Caco-2 (cell line): ENCODE results near the gene PDE12. TPM values are rescaled to one million over a fixed set of nuclear protein-coding genes. Genes with fewer than 3 reads are reported as not detected.

ENCODE experiments used
- BruUV-seq: library from RNA; stranded (reverse); fragments of 400-500 nt; replicated peaks from 2 replicates; lab custom pipeline; 2021; lab: Mats Ljungman, UMichigan
- CTCF ChIA-PET: fragments of 300-600 bp; sonication (Branson Sonifier 250); formaldehyde crosslinking; loops from one replicate; lab custom pipeline; 2022; ENCODE audit warnings: antibody characterized with exemption; lab: Charles Lee
- POLR2A ChIA-PET: fragments of 300-600 bp; sonication (Branson Sonifier 250); formaldehyde crosslinking; loops from one replicate; lab custom pipeline; 2022; ENCODE audit warnings: antibody characterized with exemption; lab: Charles Lee
- DNase-seq, 2 experiments: peaks; one replicate each; pipeline versions ENCODE4 v3.0.0 to v3.0.0-alpha.2; 2020 to 2022
- H3K27me3 ChIP-seq: replicated peaks from 2 replicates; pipeline ENCODE4 v1.6.0; 2011; ENCODE audit warnings: low read length; ENCODE audit not compliant: control insufficient read depth, insufficient read depth
- H3K36me3 ChIP-seq: 2 replicates; pipeline ENCODE4 v1.5.1; 2011; ENCODE audit warnings: low read length; ENCODE audit not compliant: control insufficient read depth, insufficient read depth
- H3K4me1 ChIP-seq: fragments of 250-450 bp; sonication (Bioruptor Pico); 2 replicates; pipeline ENCODE4 v1.5.1; 2020; ENCODE audit warnings: mild to moderate bottlenecking
- H3K4me3 ChIP-seq: 2 replicates; pipeline ENCODE4 v1.5.1; 2011; ENCODE audit warnings: low read depth, mild to moderate bottlenecking, control low read depth, low read length
- H3K9me3 ChIP-seq: fragments of 250-450 bp; sonication (Bioruptor Pico); 2 replicates; pipeline ENCODE4 v1.5.1; 2020; ENCODE audit warnings: mild to moderate bottlenecking, moderate library complexity
- H3K27ac Mint-ChIP-seq: one replicate; pipeline ENCODE4 v1.8.0; 2022; ENCODE audit warnings: mixed read lengths; ENCODE audit not compliant: unreplicated experiment
- H3K27me3 Mint-ChIP-seq: one replicate; pipeline ENCODE4 v1.8.0; 2022; ENCODE audit warnings: mixed read lengths; ENCODE audit not compliant: insufficient read depth, unreplicated experiment
- H3K36me3 Mint-ChIP-seq: one replicate; pipeline ENCODE4 v1.8.0; 2022; ENCODE audit warnings: mild to moderate bottlenecking, mixed read lengths; ENCODE audit not compliant: insufficient read depth, unreplicated experiment
- H3K4me1 Mint-ChIP-seq: one replicate; pipeline ENCODE4 v1.8.0; 2022; ENCODE audit warnings: low read depth, mixed read lengths; ENCODE audit not compliant: unreplicated experiment
- H3K4me3 Mint-ChIP-seq: one replicate; pipeline ENCODE4 v1.8.0; 2022; ENCODE audit warnings: mild to moderate bottlenecking, moderate library complexity, mixed read lengths; ENCODE audit not compliant: unreplicated experiment
- H3K9me3 Mint-ChIP-seq: one replicate; pipeline ENCODE4 v1.8.0; 2022; ENCODE audit warnings: mixed read lengths; ENCODE audit not compliant: unreplicated experiment
- intact Hi-C: fragments of 100-400 bp; cut with micrococcal nuclease; formaldehyde crosslinking; loops from one replicate; pipeline ENCODE4 v1.10.0; 2022; ENCODE audit not compliant: unreplicated experiment
- total RNA-seq: library from RNA; stranded (reverse); gene quantifications from 2 replicates; pipeline ENCODE4 v1.2.3, GENCODE V29; 2022
- TF ChIP-seq, protein P1 (sequence below), 2 experiments: fragments of 200-600 bp in 1 of 2; IDR thresholded peaks; 1 replicate in 1 of 2; 2 replicates in 1 of 2; pipeline versions ENCODE4 v1.5.1 to v1.8.0; 2011 to 2022; ENCODE audit warnings: antibody characterized with exemption in 1 of 2, control low read depth in 1 of 2, inconsistent platforms in 1 of 2, low read depth in 1 of 2, low read length in 1 of 2, mild to moderate bottlenecking in 1 of 2, moderate library complexity in 1 of 2; ENCODE audit not compliant: insufficient read depth in 1 of 2, severe bottlenecking in 1 of 2, unreplicated experiment in 1 of 2

The PDE12 gene
- total RNA-seq, 1 experiment from 2014 or later, result 22.1 TPM

DNA sequence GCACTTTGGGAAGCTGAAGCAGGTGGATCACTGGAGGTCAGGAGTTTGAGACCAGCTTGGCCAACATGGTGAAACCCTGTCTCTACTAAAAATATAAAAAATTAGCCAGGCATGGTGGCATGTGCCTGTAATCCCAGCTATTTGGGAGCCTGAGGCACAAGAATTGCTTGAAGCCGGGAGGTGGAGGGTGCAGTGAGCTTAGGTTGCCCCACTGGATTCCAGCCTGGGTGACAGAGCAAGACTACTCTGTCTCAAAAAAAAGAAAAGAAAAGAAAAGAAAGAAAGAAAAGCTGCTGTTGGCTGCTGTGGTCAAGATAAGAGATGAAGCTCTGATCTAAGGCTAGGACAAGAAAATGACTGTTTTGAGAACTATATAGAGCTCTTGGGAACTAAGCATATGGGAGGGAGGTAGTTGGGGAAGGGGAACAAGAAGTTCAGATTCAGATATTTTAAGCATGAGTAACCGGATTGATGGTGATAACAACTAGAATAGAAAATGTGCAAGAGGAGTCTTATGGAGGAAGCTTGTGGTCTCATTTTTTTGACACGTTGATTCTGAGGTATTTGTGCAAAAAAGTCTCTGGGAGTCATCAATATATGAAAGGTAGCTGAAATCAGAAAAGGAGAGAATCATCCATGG, 37.7 kb upstream of the PDE12 start:
- no peaks in the 10 kb centered on the region for H3K27me3 Mint-ChIP-seq
- no peak for DNase-seq
- POLR2A ChIA-PET, result interaction anchor here (0.5 kb wide), 1 partner anchor 79 kb away, joined by 3 read pairs; the partner anchor contains the start of gene ARF4
- H3K27me3 ChIP-seq, result no peaks in the 10 kb centered on the region
- H3K4me3 ChIP-seq, result no peak overlapping the region
- no peak overlapping the region for H3K4me3 Mint-ChIP-seq
- intact Hi-C loops, result no loop called here
- no peaks in the 10 kb centered on the region for H3K36me3 Mint-ChIP-seq
- CTCF ChIA-PET, result no interaction called here
- H3K36me3 ChIP-seq, result no peaks in the 10 kb centered on the region
- peaks cover 12% of the 10 kb centered on the region; the same call in 1 of the 2 replicates for H3K4me1 ChIP-seq
- peaks cover 11% of the 10 kb centered on the region for H3K4me1 Mint-ChIP-seq
- TF ChIP-seq, protein P1, sequence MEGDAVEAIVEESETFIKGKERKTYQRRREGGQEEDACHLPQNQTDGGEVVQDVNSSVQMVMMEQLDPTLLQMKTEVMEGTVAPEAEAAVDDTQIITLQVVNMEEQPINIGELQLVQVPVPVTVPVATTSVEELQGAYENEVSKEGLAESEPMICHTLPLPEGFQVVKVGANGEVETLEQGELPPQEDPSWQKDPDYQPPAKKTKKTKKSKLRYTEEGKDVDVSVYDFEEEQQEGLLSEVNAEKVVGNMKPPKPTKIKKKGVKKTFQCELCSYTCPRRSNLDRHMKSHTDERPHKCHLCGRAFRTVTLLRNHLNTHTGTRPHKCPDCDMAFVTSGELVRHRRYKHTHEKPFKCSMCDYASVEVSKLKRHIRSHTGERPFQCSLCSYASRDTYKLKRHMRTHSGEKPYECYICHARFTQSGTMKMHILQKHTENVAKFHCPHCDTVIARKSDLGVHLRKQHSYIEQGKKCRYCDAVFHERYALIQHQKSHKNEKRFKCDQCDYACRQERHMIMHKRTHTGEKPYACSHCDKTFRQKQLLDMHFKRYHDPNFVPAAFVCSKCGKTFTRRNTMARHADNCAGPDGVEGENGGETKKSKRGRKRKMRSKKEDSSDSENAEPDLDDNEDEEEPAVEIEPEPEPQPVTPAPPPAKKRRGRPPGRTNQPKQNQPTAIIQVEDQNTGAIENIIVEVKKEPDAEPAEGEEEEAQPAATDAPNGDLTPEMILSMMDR (IDR thresholded peaks at IDR 0.05; ENCODE audit: insufficient read depth in 1 of 2, low read depth in 1 of 2, low read length in 1 of 2, severe bottlenecking in 1 of 2, unreplicated experiment in 1 of 2), result no peak
- no TSS peak for BruUV-seq
- no peaks in the 10 kb centered on the region for H3K9me3 ChIP-seq
- H3K27ac Mint-ChIP-seq, result peak overlapping the region; percentile 61
- H3K9me3 Mint-ChIP-seq, result no peaks in the 10 kb centered on the region

DNA sequence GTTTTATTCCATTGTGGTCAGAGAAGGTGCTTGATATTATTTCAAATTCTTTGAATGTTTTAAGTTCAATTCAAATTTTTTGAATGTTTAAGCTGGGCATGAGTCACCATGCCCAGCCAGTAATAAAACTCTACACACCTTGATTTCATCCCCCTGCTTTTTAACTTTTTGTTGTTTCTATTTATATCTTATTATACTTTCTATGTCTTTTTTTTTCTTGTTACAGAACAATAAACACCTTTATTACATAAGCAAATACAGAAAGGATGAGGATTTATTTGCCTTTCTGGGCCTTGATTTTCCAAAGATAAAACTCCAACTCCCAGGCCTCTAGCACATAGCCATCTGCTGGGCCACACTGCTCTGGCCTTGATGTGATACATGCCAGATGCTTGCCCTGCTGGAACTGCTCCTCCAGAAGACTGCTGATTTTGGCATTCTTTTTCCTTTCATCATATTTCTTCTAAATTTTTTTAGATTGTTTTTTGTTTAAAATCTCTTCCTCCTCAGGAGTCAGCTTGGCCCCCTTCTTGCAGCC, 25.9 kb upstream of the PDE12 start:
- Histone ChIP-seq H3K4me1 (peaks cover 25% of the 10 kb centered on the region), H3K4me3 (no peak overlapping the region), H3K36me3 (no peaks in the 10 kb centered on the region), H3K27me3 (no peaks in the 10 kb centered on the region), H3K9me3 (no peaks in the 10 kb centered on the region)
- Mint-ChIP-seq H3K27me3 (no peaks in the 10 kb centered on the region), H3K27ac (peak overlapping the region; percentile 13), H3K4me1 (peaks cover 36% of the 10 kb centered on the region), H3K9me3 (no peaks in the 10 kb centered on the region), H3K4me3 (no peak overlapping the region), H3K36me3 (no peaks in the 10 kb centered on the region)
- TF ChIP-seq, protein P1 (IDR thresholded peaks at IDR 0.05; ENCODE audit: insufficient read depth in 1 of 2, low read depth in 1 of 2, low read length in 1 of 2, severe bottlenecking in 1 of 2, unreplicated experiment in 1 of 2), result no peak
- no peak for DNase-seq
- intact Hi-C loops, result loop anchor here (5.0 kb wide), 1 partner anchor 78 kb away; no protein-coding TSS in a partner anchor
- no TSS peak for BruUV-seq
- POLR2A ChIA-PET, result no interaction called here
- CTCF ChIA-PET, result no interaction called here

DNA sequence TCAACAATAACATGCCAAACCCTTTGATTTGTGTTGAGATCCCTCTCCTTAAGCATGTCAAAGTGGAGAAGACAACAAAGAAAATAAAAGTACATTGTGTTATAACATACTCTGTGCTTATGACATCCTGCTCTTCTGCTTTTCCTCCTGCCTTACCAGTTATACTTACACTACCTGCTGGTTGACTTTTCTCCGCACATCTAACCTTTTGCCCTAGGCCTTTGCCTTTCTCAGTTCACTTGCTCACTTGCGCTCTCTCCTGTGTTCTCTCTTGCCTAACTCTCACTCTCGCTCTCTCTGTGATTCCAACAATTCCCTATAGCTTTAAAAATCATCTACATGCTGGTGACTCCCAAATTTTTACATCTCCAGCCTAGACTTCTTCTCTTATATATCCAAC, 17.6 kb upstream of the PDE12 start:
- TF ChIP-seq, protein P1 (IDR thresholded peaks at IDR 0.05; ENCODE audit: insufficient read depth in 1 of 2, low read depth in 1 of 2, low read length in 1 of 2, severe bottlenecking in 1 of 2, unreplicated experiment in 1 of 2), result no peak
- peak in 1 of 2 experiments; percentile 61 for DNase-seq
- intact Hi-C loops, result no loop called here
- Mint-ChIP-seq H3K27me3 (no peaks in the 10 kb centered on the region), H3K4me1 (peaks cover 12% of the 10 kb centered on the region), H3K36me3 (no peaks in the 10 kb centered on the region), H3K9me3 (no peaks in the 10 kb centered on the region), H3K4me3 (no peak overlapping the region), H3K27ac (no peak overlapping the region)
- Histone ChIP-seq H3K4me3 (no peak overlapping the region), H3K9me3 (no peaks in the 10 kb centered on the region), H3K4me1 (peaks cover 9% of the 10 kb centered on the region; the same call in 1 of the 2 replicates), H3K36me3 (no peaks in the 10 kb centered on the region), H3K27me3 (no peaks in the 10 kb centered on the region)
- no TSS peak for BruUV-seq
- POLR2A ChIA-PET, result interaction anchor here (0.7 kb wide), 1 partner anchor 18 kb away, joined by 3 read pairs; no protein-coding TSS in a partner anchor
- CTCF ChIA-PET, result interaction anchor here (0.9 to 1.0 kb wide), 2 partner anchors 17 to 141 kb away, joined by 3 to 6 read pairs; partner anchors contain the start of gene PDE12
